H9 (cell line): ENCODE results near the gene OR5J2. TPM values are rescaled to one million over a fixed set of nuclear protein-coding genes. Genes with fewer than 3 reads are reported as not detected.

Experiments
- DNase-seq: peaks from one replicate; pipeline ENCODE4 v3.0.0-alpha.2; 2017
- H2AFZ ChIP-seq: one replicate; pipeline ENCODE4 v1.6.1; 2013; ENCODE audit warnings: mild to moderate bottlenecking, low read length, control low read depth, moderate library complexity
- H2AK5ac ChIP-seq: 2 replicates; pipeline ENCODE4 v1.6.1; 2013; ENCODE audit warnings: low read length, control low read depth, mixed read lengths; ENCODE audit not compliant: insufficient read length
- H2BK120ac ChIP-seq: one replicate; pipeline ENCODE4 v1.6.1; 2013; ENCODE audit warnings: low read depth, mild to moderate bottlenecking, low read length, control low read depth, inconsistent platforms; ENCODE audit not compliant: poor library complexity, severe bottlenecking
- H2BK12ac ChIP-seq: 2 replicates; pipeline ENCODE4 v1.6.1; 2013; ENCODE audit warnings: low read length, control low read depth, mixed read lengths, low read depth; ENCODE audit not compliant: insufficient read length
- H2BK15ac ChIP-seq: 2 replicates; pipeline ENCODE4 v1.6.1; 2013; ENCODE audit warnings: low read depth, low read length, control low read depth
- H2BK20ac ChIP-seq: one replicate; pipeline ENCODE4 v1.6.1; 2013; ENCODE audit warnings: low read depth, mild to moderate bottlenecking, low read length, control low read depth, inconsistent platforms; ENCODE audit not compliant: poor library complexity, severe bottlenecking
- H2BK5ac ChIP-seq: 2 replicates; pipeline ENCODE4 v1.6.1; 2013; ENCODE audit warnings: low read length, control low read depth, mixed read lengths; ENCODE audit not compliant: insufficient read length
- H3K14ac ChIP-seq: 2 replicates; pipeline ENCODE4 v1.6.1; 2013; ENCODE audit warnings: low read length, control low read depth; ENCODE audit not compliant: insufficient read depth
- H3K18ac ChIP-seq: 2 replicates; pipeline ENCODE4 v1.6.1; 2013; ENCODE audit warnings: low read depth, mild to moderate bottlenecking, mixed read lengths, low read length, control low read depth; ENCODE audit not compliant: insufficient read length
- H3K23ac ChIP-seq: 2 replicates; pipeline ENCODE4 v1.6.1; 2013; ENCODE audit warnings: low read length, control low read depth, mixed read lengths, low read depth; ENCODE audit not compliant: insufficient read length
- H3K23me2 ChIP-seq: 2 replicates; pipeline ENCODE4 v1.6.1; 2013; ENCODE audit warnings: low read depth, mild to moderate bottlenecking, mixed read lengths, low read length, control low read depth; ENCODE audit not compliant: insufficient read length, poor library complexity, severe bottlenecking
- H3K27ac ChIP-seq: 2 replicates; pipeline ENCODE4 v1.5.1; 2013; ENCODE audit warnings: low read length, control low read depth, mixed read lengths, low read depth; ENCODE audit not compliant: insufficient read length
- H3K27me3 ChIP-seq: 2 replicates; pipeline ENCODE4 v1.6.1; 2013; ENCODE audit warnings: low read length, control low read depth, inconsistent platforms; ENCODE audit not compliant: insufficient read depth
- H3K4ac ChIP-seq: 2 replicates; pipeline ENCODE4 v1.6.1; 2013; ENCODE audit warnings: low read depth, mild to moderate bottlenecking, control low read depth, inconsistent platforms, low read length, moderate library complexity
- H3K4me1 ChIP-seq: 2 replicates; pipeline ENCODE4 v1.6.1; 2013; ENCODE audit warnings: low read length, control low read depth, inconsistent platforms; ENCODE audit not compliant: insufficient read depth
- H3K4me2 ChIP-seq: 2 replicates; pipeline ENCODE4 v1.6.1; 2013; ENCODE audit warnings: low read length, control low read depth, mixed read lengths; ENCODE audit not compliant: insufficient read length, insufficient read depth
- H3K56ac ChIP-seq: 2 replicates; pipeline ENCODE4 v1.6.1; 2013; ENCODE audit warnings: low read depth, mild to moderate bottlenecking, mixed read lengths, low read length, control low read depth; ENCODE audit not compliant: insufficient read length
- H3K79me1 ChIP-seq: 2 replicates; pipeline ENCODE4 v1.6.1; 2013; ENCODE audit warnings: low read depth, mild to moderate bottlenecking, moderate library complexity, low read length, control low read depth, inconsistent platforms; ENCODE audit not compliant: insufficient read depth, poor library complexity, severe bottlenecking
- H3K79me2 ChIP-seq: 2 replicates; pipeline ENCODE4 v1.6.1; 2013; ENCODE audit warnings: low read length, control low read depth, inconsistent platforms; ENCODE audit not compliant: insufficient read depth
- H3K9ac ChIP-seq: 2 replicates; pipeline ENCODE4 v1.6.1; 2013; ENCODE audit warnings: low read length, control low read depth, mixed read lengths; ENCODE audit not compliant: insufficient read length; ENCODE audit errors: extremely low read depth
- H3K9me3 ChIP-seq: one replicate; pipeline ENCODE4 v1.6.1; 2013; ENCODE audit warnings: low read depth, low read length, inconsistent platforms; ENCODE audit not compliant: control insufficient read depth
- H3T11ph ChIP-seq: one replicate; pipeline ENCODE4 v1.6.1; 2013; ENCODE audit warnings: mild to moderate bottlenecking, low read length, control low read depth, inconsistent platforms
- H4K20me1 ChIP-seq: one replicate; pipeline ENCODE4 v1.6.1; 2013; ENCODE audit not compliant: control insufficient read depth, insufficient read length, insufficient read depth
- H4K5ac ChIP-seq: 2 replicates; pipeline ENCODE4 v1.6.1; 2013; ENCODE audit warnings: low read depth, mild to moderate bottlenecking, mixed read lengths, low read length, control low read depth; ENCODE audit not compliant: insufficient read length
- H4K8ac ChIP-seq: replicated peaks from 2 replicates; pipeline ENCODE4 v1.6.1; 2013; ENCODE audit warnings: low read length, control low read depth, mixed read lengths, low read depth; ENCODE audit not compliant: insufficient read length
- H4K91ac ChIP-seq: 2 replicates; pipeline ENCODE4 v1.6.1; 2013; ENCODE audit warnings: low read depth, mild to moderate bottlenecking, moderate library complexity, mixed read lengths, low read length, control low read depth; ENCODE audit not compliant: insufficient read length
- H3K27ac Mint-ChIP-seq, 3 experiments: 2 replicates in 2 of 3; 3 replicates in 1 of 3; pipeline ENCODE4 v1.8.0; 2020 to 2021; ENCODE audit warnings: mixed read lengths in 3 of 3, mild to moderate bottlenecking in 1 of 3, moderate library complexity in 1 of 3
- H3K27me3 Mint-ChIP-seq: 2 replicates; pipeline ENCODE4 v1.8.0; 2021; ENCODE audit warnings: low read depth, mild to moderate bottlenecking, moderate library complexity, mixed read lengths
- H3K36me3 Mint-ChIP-seq, 3 experiments: 2 replicates in 2 of 3; 3 replicates in 1 of 3; pipeline ENCODE4 v1.8.0; 2020 to 2021; ENCODE audit warnings: low read depth in 3 of 3, mixed read lengths in 3 of 3; ENCODE audit not compliant: insufficient read depth in 1 of 3
- H3K4me1 Mint-ChIP-seq, 2 experiments: 2 replicates each; pipeline ENCODE4 v1.8.0; 2020; ENCODE audit warnings: mixed read lengths in 2 of 2
- H3K4me3 Mint-ChIP-seq, 2 experiments: 2 replicates in 1 of 2; 3 replicates in 1 of 2; pipeline ENCODE4 v1.8.0; 2020 to 2021; ENCODE audit warnings: mild to moderate bottlenecking in 2 of 2, mixed read lengths in 2 of 2, moderate library complexity in 1 of 2
- H3K9me3 Mint-ChIP-seq, 2 experiments: 2 replicates in 1 of 2; 3 replicates in 1 of 2; pipeline ENCODE4 v1.8.0; 2020; ENCODE audit warnings: mild to moderate bottlenecking in 2 of 2, mixed read lengths in 2 of 2, moderate library complexity in 1 of 2
- CTCF ChIP-seq: fragments of 200-600 bp; sonication (generic); conservative IDR thresholded peaks from 3 replicates; pipeline ENCODE4 v1.8.0; 2021; ENCODE audit warnings: antibody characterized with exemption, mild to moderate bottlenecking
- WGBS: extraction: QIAGEN DNeasy Blood & Tissue Kit; methylation state at CpG from one replicate; pipeline ENCODE4 v1.1.7; 2013; ENCODE audit warnings: missing lambda C conversion rate, low lambda C conversion rate, mixed read lengths; ENCODE audit not compliant: insufficient read length; ENCODE audit errors: extremely low coverage; 5-methylcytosine and 5-hydroxymethylcytosine counted together
- total RNA-seq: library from RNA; stranded (reverse); gene quantifications from 2 replicates; pipeline ENCODE4 v1.2.1, GENCODE V29; 2021

The OR5J2 gene
- total RNA-seq, 1 experiment from 2014 or later: not detected

- H3K23me2 ChIP-seq: no peaks in the 10 kb centered on the region
- H3K14ac ChIP-seq: no peak overlapping the region
- H2BK15ac ChIP-seq: no peak overlapping the region
- H3K27ac Mint-ChIP-seq: no peak overlapping the region
- H4K5ac ChIP-seq: no peak overlapping the region
- H3K9me3 Mint-ChIP-seq: peaks cover 10 to 28% of the 10 kb centered on the region in 2 experiments; a peak in 4 of 5 replicates
- no peaks in the 10 kb centered on the region for H3K9me3 ChIP-seq
- H3K4me3 Mint-ChIP-seq: no peak overlapping the region
- H2AK5ac ChIP-seq: no peak overlapping the region
- no peak overlapping the region for H3K4ac ChIP-seq
- no peak for DNase-seq
- no peak overlapping the region for H3K18ac ChIP-seq
- no peak overlapping the region for H3K27ac ChIP-seq
- no peaks in the 10 kb centered on the region for H3K27me3 Mint-ChIP-seq
- no peaks in the 10 kb centered on the region for H3K79me2 ChIP-seq
- TF ChIP-seq CTCF: no peak
- no peak overlapping the region for H2BK5ac ChIP-seq
- H4K20me1 ChIP-seq: no peaks in the 10 kb centered on the region
- no peaks in the 10 kb centered on the region for H3K79me1 ChIP-seq
- no CpG with 5 or more reads among the region's 3 CpGs for WGBS
- H3K27me3 ChIP-seq: no peaks in the 10 kb centered on the region
- no peak overlapping the region for H3K56ac ChIP-seq
- H3K4me2 ChIP-seq: no peak overlapping the region
- H3K36me3 Mint-ChIP-seq: no peaks in the 10 kb centered on the region
- H2BK20ac ChIP-seq: no peak overlapping the region
- no peak overlapping the region for H3K9ac ChIP-seq
- H3K4me1 Mint-ChIP-seq: no peaks in the 10 kb centered on the region
- H4K91ac ChIP-seq: no peak overlapping the region
- no peak overlapping the region for H3K23ac ChIP-seq
- no peak overlapping the region for H3T11ph ChIP-seq
- no peak overlapping the region for H2AFZ ChIP-seq
- H3K4me1 ChIP-seq: no peaks in the 10 kb centered on the region
- H2BK120ac ChIP-seq: no peak overlapping the region
- H2BK12ac ChIP-seq: no peak overlapping the region
- no peak overlapping the region for H4K8ac ChIP-seq
These were observed 20.3 kb downstream of the OR5J2 start for GRCh38 chr11:56196705-56197104.
